ENCODE results near the gene MATN1.

GRCh38 chr1:30746212-30747032 lies 23.0 kb upstream of the MATN1 start:
- TF ChIP-seq TAF1 (conservative IDR thresholded peaks at IDR 0.05) (no peak), CTCF (IDR thresholded peaks at IDR 0.05; ENCODE audit: low read depth, low read length, missing input control) (no peak), MAX (IDR thresholded peaks at IDR 0.05) (no peak)
